GM18951 (cell line): ENCODE data around the gene LCOR.

Experiments
- POLR2A ChIP-seq: IDR thresholded peaks from 4 replicates; pipeline ENCODE4 v1.6.1; 2011; ENCODE audit warnings: mild to moderate bottlenecking; ENCODE audit not compliant: insufficient read length, insufficient read depth; ENCODE audit errors: extremely low read depth
- in situ Hi-C: fragments of 300-500 bp; cut with MboI; formaldehyde crosslinking; loops from one replicate; pipeline ENCODE4 v1.12.0; 2022; ENCODE audit warnings: low sequenced_read_pairs, mixed read lengths, inconsistent platforms; ENCODE audit not compliant: unreplicated experiment

LCOR gene

DNA sequence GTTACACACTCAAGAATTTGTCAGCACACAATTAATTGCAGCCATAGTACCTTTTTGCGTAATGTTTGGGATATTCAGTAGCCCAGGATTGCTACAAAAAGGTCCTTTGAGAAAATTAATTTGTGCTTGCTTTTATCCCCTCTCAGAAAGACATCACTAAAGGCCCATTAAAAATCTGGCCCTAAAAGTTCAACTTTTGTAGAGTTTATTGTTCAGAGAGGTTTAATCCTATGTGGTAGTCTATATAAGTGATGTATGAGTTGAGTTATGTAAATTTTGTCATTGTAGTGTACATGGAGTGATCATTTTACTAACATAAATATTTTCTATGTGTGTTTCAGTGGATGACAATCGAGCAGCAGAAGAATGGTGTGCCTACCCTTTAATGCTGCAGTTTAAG, 126.0 kb downstream of the LCOR start:
- TF ChIP-seq POLR2A = no peak

GRCh38 chr10:96959733-96960132, 127.6 kb downstream of the LCOR start:
- in situ Hi-C loops = no loop called here
- TF ChIP-seq POLR2A = no peak

More for the DNA sequence above, 126.0 kb downstream of the LCOR start:
- in situ Hi-C loops = no loop called here

GRCh38 chr10:96960872-96961271, 128.8 kb downstream of the LCOR start:
- no peak for TF ChIP-seq POLR2A
- in situ Hi-C loops = no loop called here

DNA sequence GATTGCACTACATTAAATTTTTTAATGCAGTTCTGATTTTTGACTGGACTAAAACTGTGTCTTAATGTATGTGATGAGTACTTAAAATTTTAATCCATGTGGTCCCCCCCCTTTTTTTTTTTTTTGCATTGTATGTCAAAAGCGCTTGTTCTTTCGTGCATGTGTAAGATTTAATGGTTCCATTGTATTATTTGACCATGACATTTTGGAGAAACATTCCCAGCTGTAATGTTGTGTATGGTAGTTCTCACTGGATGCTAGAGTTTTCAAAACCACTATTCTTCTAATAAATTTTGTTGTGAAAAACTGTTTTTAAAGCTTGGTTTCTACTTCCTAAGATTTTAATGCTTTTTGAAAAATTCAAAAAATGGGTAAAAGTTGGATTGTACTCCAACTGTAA, 132.0 kb downstream of the LCOR start:
- in situ Hi-C loops = no loop called here
- TF ChIP-seq POLR2A = no peak

- in situ Hi-C loops = no loop called here
- TF ChIP-seq POLR2A = no peak
Observed at GRCh38 chr10:96967847-96968246, 135.7 kb downstream of the LCOR start.

- no peak for TF ChIP-seq POLR2A
- in situ Hi-C loops = no loop called here
Observed at GRCh38 chr10:96968682-96969423, 136.8 kb downstream of the LCOR start.

DNA sequence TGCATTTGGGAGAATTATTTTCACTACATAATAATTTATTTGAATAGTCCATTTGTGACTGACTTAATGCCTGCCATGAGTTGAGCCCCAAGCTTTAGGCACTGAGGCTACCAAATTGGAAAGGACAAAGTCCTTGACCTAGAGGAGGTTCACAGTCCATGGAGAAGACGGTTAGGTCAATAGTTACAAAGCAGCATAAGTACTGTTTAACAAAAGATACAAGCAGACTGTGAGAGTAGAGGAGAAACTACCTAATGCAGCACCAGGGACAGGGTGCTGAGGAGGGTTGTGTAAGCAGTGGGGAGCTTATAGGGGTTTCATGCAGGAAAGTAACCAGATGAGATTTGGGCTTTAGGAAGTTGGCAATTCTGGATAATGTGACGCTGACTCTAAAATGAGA, 139.2 kb downstream of the LCOR start:
- no peak for TF ChIP-seq POLR2A
- in situ Hi-C loops = no loop called here

DNA sequence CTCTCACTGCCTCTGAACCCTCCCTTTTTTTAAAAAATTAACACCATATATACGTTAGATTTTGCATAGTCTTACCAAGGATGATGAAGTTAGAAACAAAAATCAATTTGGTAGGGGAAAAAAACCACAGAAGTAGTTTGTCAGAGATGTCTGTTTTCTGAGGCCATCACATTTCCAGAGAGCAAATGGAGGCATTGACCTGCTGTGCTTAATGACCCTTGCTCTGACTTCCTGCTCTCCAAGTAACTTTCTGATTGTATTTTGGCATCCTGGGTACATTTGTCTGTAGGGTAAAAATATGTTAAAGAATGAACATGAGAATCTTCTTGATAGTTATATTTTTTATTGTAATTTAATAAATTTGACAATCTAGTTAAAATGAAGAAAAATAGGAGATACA, 140.2 kb downstream of the LCOR start:
- in situ Hi-C loops = no loop called here
- no peak for TF ChIP-seq POLR2A

DNA sequence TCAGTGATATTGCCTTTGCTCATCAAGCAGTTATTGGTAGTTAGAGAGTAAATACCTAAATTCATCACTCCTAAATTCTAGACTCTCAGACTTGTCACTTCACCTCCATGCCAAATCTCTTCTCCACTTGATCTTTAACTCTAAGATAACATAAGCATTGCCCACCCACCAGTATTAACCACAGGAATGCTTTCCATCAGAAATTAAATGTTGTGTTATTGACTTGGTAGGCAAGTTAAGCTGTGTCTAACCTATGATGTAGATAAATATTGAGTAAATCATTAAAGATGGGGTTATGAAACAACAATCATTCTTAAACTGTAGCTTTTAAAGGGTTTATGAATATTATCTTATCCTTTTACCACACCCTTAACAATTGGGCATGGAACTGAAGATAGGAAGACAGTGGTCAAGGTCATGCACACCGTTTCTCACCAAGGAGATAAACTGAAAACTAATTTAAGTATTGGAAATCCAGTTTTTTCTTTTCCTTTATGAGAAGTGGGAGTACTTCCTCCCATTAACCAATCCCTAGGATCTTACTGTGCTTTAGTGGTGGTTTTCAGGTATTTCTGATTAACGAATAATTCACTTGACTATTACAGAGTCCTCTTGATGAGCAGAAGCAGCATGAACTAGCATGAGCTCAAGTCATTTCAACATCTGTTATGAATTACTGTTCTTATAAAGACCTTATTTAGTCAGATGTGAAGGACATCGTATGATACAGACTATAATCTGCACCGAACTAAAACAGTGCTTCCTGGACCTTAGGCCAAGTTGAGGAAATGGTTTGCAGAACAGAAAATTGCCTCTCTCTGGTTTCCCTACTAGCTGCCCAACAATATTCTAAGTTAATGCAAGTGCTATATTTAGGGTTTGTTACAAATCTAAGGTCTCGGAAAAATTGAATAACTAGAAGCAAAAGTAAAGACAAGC, 142.0 kb downstream of the LCOR start:
- TF ChIP-seq POLR2A = no peak
- in situ Hi-C loops = no loop called here

DNA sequence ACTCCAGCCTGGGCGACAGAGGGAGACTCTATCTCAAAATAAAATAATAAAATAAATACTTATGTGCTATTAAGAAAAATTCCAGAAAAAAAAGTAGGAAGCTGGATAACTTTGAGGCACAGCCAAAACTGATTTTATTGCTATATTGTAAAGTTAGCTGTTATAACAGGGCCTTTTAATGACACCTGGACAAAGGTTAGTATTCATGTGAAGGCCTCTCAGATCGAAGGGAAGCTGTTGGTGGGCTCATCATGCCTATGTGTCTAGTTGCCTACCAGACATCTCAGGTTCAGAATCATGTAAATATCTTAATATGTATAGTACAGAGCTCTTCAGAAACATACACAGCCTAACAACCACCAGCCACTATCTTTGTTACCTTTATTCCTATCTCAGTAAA, 143.0 kb downstream of the LCOR start:
- in situ Hi-C loops = no loop called here
- TF ChIP-seq POLR2A = no peak

- in situ Hi-C loops = no loop called here
- TF ChIP-seq POLR2A = no peak
Observed at GRCh38 chr10:96978621-96979154, 146.6 kb downstream of the LCOR start.

DNA sequence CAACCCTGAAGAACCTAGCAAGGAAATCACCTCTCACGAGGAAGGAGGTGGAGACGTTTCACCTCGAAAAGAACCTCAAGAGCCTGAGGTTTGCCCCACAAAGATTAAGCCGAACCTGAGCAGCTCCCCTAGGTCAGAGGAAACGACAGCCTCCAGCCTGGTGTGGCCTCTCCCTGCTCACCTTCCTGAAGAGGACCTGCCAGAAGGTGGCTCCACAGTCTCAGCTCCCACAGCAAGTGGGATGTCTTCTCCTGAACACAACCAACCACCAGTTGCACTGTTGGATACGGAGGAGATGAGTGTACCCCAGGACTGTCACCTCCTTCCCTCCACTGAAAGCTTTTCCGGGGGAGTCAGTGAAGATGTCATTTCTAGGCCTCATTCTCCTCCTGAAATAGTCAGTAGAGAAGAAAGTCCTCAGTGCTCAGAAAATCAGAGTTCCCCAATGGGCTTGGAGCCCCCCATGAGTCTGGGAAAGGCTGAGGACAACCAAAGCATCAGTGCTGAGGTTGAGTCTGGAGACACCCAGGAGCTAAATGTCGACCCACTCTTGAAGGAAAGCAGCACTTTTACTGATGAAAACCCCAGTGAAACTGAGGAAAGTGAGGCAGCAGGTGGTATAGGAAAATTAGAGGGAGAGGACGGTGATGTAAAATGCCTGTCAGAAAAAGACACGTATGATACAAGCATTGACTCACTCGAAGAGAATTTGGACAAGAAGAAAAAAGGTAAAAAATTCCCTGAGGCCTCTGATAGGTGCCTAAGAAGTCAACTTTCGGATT, 150.2 kb downstream of the LCOR start:
- in situ Hi-C loops = no loop called here

More for the DNA sequence above, 150.2 kb downstream of the LCOR start:
- TF ChIP-seq POLR2A = no peak
